ENCODE measurements around the gene CAPZA2.

The CAPZA2 gene

DNA sequence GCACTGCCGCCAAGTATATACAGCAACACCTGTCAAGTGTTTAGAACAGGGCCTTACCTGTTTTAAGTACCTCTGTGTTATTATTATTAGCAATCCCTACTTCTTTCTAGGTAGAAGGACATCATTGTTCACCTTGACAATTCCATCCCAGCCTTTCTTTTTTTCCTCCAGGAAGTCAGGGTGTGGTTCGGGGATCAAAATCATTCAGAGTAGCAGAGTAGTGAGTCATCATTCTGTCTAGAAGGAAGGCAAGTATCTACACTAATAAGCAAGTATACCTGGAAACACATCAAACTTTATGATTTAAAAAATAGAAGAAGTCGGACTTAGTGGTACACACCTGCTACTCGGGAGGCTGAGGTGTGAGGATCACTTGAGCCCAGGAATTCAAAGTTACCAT lies 25.5 kb upstream of the CAPZA2 start:
- ChIA-PET POLR2A (no interaction called here), CTCF (interaction anchor here (3.6 kb wide), 1 partner anchor 246 kb away, joined by 14 read pairs; no protein-coding TSS in a partner anchor)
- no peak for DNase-seq (ENCODE audit: low read depth, low spot score)
- no peak overlapping the region for H3K4me3 ChIP-seq (ENCODE audit: low read depth, low read length)
- TF ChIP-seq, protein P1, sequence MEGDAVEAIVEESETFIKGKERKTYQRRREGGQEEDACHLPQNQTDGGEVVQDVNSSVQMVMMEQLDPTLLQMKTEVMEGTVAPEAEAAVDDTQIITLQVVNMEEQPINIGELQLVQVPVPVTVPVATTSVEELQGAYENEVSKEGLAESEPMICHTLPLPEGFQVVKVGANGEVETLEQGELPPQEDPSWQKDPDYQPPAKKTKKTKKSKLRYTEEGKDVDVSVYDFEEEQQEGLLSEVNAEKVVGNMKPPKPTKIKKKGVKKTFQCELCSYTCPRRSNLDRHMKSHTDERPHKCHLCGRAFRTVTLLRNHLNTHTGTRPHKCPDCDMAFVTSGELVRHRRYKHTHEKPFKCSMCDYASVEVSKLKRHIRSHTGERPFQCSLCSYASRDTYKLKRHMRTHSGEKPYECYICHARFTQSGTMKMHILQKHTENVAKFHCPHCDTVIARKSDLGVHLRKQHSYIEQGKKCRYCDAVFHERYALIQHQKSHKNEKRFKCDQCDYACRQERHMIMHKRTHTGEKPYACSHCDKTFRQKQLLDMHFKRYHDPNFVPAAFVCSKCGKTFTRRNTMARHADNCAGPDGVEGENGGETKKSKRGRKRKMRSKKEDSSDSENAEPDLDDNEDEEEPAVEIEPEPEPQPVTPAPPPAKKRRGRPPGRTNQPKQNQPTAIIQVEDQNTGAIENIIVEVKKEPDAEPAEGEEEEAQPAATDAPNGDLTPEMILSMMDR (IDR thresholded peaks at IDR 0.05; ENCODE audit: insufficient read depth, low read length, missing control alignments) = no peak

DNA sequence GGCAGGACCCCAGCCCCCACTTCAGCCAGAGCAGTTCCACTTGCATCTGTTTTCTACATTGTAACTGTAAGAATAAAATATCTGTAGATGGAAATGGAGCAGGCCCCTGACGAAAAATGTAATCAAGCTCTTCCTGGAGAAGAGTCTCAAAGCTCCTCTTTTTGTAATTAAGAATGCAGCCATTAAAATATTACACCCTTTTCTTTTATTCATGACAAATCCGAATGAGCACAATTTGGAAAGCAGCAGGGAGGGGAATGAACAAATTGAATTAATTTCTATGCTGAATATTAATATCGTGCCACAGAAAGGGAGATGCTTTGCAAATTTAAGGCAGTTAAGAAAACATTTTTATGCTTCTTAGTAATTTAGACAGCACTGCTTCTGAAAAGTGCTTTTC lies 24.8 kb upstream of the CAPZA2 start:
- no peak for DNase-seq (ENCODE audit: low read depth, low spot score)
- no peak overlapping the region for H3K4me3 ChIP-seq (ENCODE audit: low read depth, low read length)
- TF ChIP-seq, protein P1 (IDR thresholded peaks at IDR 0.05; ENCODE audit: insufficient read depth, low read length, missing control alignments) = no peak
- CTCF ChIA-PET = no interaction called here
- POLR2A ChIA-PET = no interaction called here

DNA sequence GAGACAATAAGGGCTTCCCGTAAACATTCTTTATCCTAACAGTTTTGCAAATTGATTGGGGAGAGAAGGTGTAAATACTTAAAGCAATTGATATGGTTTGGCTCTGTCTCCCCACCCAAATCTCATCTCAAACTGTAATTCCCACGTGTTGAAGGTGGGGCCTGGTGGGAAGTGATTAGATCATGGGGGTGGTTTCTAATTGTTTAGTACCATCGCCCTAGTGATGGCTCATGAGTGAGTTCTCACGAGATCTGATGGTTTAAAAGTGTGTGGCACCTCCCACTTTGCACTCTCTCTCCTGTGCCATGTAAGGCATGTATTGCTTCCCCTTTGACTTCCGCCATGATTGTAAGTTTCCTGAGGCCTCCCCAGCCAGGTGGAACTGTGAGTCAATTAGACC lies 22.1 kb upstream of the CAPZA2 start:
- TF ChIP-seq, protein P1 (IDR thresholded peaks at IDR 0.05; ENCODE audit: insufficient read depth, low read length, missing control alignments) = no peak
- DNase-seq (ENCODE audit: low read depth, low spot score) = no peak
- CTCF ChIA-PET = interaction anchor here (2.0 kb wide), 1 partner anchor 21 kb away, joined by 4 read pairs; no protein-coding TSS in a partner anchor
- POLR2A ChIA-PET = no interaction called here
- no peak overlapping the region for H3K4me3 ChIP-seq (ENCODE audit: low read depth, low read length)

DNA sequence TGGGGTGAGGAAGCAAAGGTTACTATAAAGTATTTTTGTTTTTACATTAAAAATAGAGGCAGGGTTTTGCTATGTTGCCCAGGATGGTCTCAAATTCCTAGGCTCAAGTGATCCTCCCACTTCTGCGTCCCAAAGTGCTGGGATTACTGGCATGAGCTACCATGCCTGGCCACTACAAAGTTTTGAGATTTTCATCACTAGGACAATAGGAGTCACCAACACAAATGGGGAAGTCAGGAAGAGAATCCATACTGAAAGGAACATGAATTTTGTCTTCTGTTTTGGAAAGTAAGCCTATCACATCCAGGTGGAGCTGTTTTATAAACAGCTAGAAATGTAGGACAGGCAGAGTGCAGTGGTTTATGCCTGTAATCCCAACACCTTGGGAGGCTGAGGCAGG lies 20.0 kb upstream of the CAPZA2 start:
- TF ChIP-seq, protein P1 (IDR thresholded peaks at IDR 0.05; ENCODE audit: insufficient read depth, low read length, missing control alignments) = no peak
- ChIA-PET CTCF (interaction anchor here (0.9 kb wide), 1 partner anchor 13 kb away, joined by 3 read pairs; no protein-coding TSS in a partner anchor), POLR2A (interaction anchor here (0.6 kb wide), 1 partner anchor 14 kb away, joined by 3 read pairs; no protein-coding TSS in a partner anchor)
- DNase-seq (ENCODE audit: low read depth, low spot score) = no peak
- no peak overlapping the region for H3K4me3 ChIP-seq (ENCODE audit: low read depth, low read length)

DNA sequence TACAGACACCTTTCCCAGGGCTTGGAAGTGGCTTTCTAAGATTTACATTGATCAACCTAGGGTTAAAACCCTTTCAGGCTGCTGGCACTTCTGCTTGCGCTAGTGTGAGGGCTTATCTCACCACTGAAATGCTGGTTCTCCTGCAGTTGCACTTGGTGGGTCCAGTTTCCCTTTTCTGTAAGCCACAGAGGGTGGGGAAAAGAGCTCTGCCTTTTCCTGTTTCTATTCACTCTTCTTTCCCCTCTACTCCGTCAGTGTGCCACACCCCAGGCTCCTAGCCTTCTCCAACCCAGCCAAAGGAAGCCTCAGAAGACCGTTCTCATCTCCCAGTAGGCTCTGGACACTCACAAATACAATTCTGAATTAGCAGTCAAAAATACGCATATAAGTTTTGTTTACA lies 19.0 kb upstream of the CAPZA2 start:
- DNase-seq (ENCODE audit: low read depth, low spot score) = no peak
- H3K4me3 ChIP-seq (ENCODE audit: low read depth, low read length) = no peak overlapping the region
- ChIA-PET POLR2A (no interaction called here), CTCF (no interaction called here)
- TF ChIP-seq, protein P1 (IDR thresholded peaks at IDR 0.05; ENCODE audit: insufficient read depth, low read length, missing control alignments) = no peak

DNA sequence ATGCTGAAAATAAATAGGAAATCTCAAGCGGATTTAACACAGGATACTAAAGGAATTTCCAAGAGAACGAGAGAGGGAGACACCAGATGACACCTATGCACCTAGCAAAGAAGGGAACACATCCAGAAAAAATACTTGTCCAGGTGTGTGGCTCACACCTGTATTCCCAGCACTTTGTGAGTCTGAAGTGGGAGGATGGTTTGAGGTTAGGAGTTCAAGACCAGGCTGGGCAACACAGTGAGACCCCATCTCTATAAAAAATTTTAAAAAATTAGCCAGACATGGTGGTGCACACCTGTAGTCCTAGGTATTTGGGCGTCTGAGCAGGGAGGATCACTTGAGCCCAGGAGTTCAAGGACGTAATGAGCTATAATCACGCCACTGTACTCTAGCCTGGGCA lies 11.2 kb upstream of the CAPZA2 start:
- POLR2A ChIA-PET = no interaction called here
- CTCF ChIA-PET = no interaction called here
- DNase-seq (ENCODE audit: low read depth, low spot score) = no peak
- no peak overlapping the region for H3K4me3 ChIP-seq (ENCODE audit: low read depth, low read length)
- TF ChIP-seq, protein P1 (IDR thresholded peaks at IDR 0.05; ENCODE audit: insufficient read depth, low read length, missing control alignments) = no peak

Measured in AG04449 (cell line).